GM19438 (cell line): Measurements from ENCODE around the gene PTCD1.

ENCODE experiments used
- ATAC-seq: cut with Tn5 transposase; IDR thresholded peaks from one replicate; pipeline ENCODE4 v1.9.1; 2021; ENCODE audit warnings: low read depth; ENCODE audit not compliant: unreplicated experiment

PTCD1 gene

DNA sequence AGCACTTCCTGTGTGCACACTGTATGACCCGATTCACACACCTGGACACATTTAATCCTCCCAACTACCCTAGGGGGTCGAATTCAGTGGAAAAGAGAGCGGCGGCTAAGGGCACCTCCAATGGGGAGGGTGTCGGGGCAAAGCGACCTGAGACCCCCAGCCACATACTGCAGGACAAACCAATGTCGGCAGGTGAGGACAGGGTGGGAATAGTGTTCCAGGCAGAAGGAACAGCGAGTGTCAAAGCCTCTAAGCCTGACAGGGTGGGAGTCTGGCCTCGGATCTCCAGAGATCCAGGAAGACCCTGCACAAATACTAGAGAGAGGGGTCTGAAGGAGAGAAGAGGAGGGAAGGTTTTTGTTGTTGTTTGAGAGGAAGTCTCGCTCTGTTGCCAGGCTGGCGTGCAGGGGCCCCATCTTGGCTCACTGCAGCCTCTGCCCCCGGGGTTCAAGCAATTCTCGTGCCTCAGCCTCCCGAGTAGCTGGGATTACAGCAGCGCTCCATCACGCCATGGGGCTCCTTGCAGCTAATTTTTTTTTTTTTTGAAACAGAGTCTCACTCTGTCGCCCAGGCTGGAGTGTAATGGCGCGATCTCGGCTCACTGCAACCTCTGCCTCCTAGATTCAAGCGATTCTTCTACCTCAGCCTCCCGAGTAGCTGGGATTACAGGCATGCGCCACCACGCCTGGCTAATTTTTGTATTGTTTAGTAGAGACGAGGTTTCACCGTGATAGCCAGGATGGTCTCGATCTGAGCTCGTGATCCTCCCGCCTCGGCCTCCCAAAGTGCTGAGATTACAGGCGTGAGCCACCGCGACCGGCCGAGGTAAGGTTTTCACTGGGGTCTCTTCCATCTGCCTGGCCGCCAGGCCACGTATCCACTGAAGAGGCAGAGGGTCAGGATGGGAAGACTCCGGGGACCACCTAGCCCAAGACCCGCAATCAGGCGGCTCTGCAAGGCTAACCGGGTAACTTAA lies 65.2 kb downstream of the PTCD1 start:
- ATAC-seq, result no peak

- no peak for ATAC-seq
These were observed 66.1 kb downstream of the PTCD1 start for GRCh38 chr7:99372275-99373090.

GRCh38 chr7:99371376-99371920 lies 67.2 kb downstream of the PTCD1 start:
- no peak for ATAC-seq

GRCh38 chr7:99369767-99370391 lies 68.7 kb downstream of the PTCD1 start:
- ATAC-seq, result no peak

GRCh38 chr7:99368750-99369389 lies 69.7 kb downstream of the PTCD1 start:
- ATAC-seq, result no peak
